Measurements from ENCODE around the gene RBM8A. TPM values are rescaled to one million over a fixed set of nuclear protein-coding genes. Genes with fewer than 3 reads are reported as not detected.

Gene RBM8A
- total RNA-seq = 100 to 1,000 TPM; 158 to 174 TPM
- polyA plus RNA-seq (ENCODE audit: insufficient read depth, low read depth, low replicate concordance) = 123 TPM
- long read RNA-seq, donor 1, full-length matches to known transcripts = 79 of 115 reads
- long read RNA-seq, donor 1, partial matches to known transcripts = 20 of 115 reads
- long read RNA-seq, donor 1, other reads (novel, unspliced or antisense) = 16 of 115 reads
- long read RNA-seq, donor 2, full-length matches to known transcripts = 42 of 64 reads
- long read RNA-seq, donor 2, partial matches to known transcripts = 15 of 64 reads
- long read RNA-seq, donor 2, other reads (novel, unspliced or antisense) = 7 of 64 reads

GRCh38 chr1:145927063-145927886 is at the start of gene RBM8A:
RBM8A (minus strand) TSS chr1:145927484; CDS start chr1:145927426, 58 bp downstream.
- no peaks in the 10 kb centered on the region for H3K9me3 ChIP-seq
- peak; percentile 61 to 75 (median 72) for TF ChIP-seq CTCF (IDR thresholded peaks at IDR 0.05)
- peak; percentile 93 for TF ChIP-seq POLR2A (IDR thresholded peaks at IDR 0.05)
- peak within 1 kb of the TSS; percentile 96 to 98 for H3K27ac ChIP-seq
- DNase-seq = peak; percentile 98
- H3K4me3 ChIP-seq = peak within 1 kb of the TSS; percentile 80 to 95
- WGBS, 2 donors = 0 to 1% methylated on average over 41 of the region's 41 CpGs
- H3K4me1 ChIP-seq = peaks cover 7% of the 10 kb centered on the region
- H3K27me3 ChIP-seq = no peaks in the 10 kb centered on the region
- intact Hi-C loops (cut with DNase I; ENCODE audit: low total_unique reads) = no loop called here
- H3K36me3 ChIP-seq (ENCODE audit: low read depth, missing control alignments) = no peaks in the 10 kb centered on the region

GRCh38 chr1:145977016-145977415 is 49.7 kb upstream of the RBM8A start:
- 85 to 95% methylated on average over 5 of the region's 5 CpGs for WGBS, 2 donors
- Histone ChIP-seq H3K27ac (peak overlapping the region; percentile 90 to 96), H3K36me3 (ENCODE audit: low read depth, missing control alignments) (no peaks in the 10 kb centered on the region), H3K9me3 (no peaks in the 10 kb centered on the region), H3K4me1 (peaks cover 29% of the 10 kb centered on the region), H3K4me3 (no peak overlapping the region), H3K27me3 (no peaks in the 10 kb centered on the region)
- TF ChIP-seq CTCF (IDR thresholded peaks at IDR 0.05) (no peak), POLR2A (IDR thresholded peaks at IDR 0.05) (no peak)
- DNase-seq = no peak
- intact Hi-C loops (cut with DNase I; ENCODE audit: low total_unique reads) = no loop called here

- TF ChIP-seq CTCF (IDR thresholded peaks at IDR 0.05) (no peak), POLR2A (IDR thresholded peaks at IDR 0.05) (no peak)
- H3K27ac ChIP-seq = no peak overlapping the region
- H3K4me3 ChIP-seq = no peak overlapping the region
- peaks cover 26% of the 10 kb centered on the region for H3K4me1 ChIP-seq
- no peak for DNase-seq
- H3K9me3 ChIP-seq = no peaks in the 10 kb centered on the region
- 60 to 88% methylated on average over 4 of the region's 4 CpGs for WGBS, 2 donors
- intact Hi-C loops (cut with DNase I; ENCODE audit: low total_unique reads) = no loop called here
- H3K36me3 ChIP-seq (ENCODE audit: low read depth, missing control alignments) = no peaks in the 10 kb centered on the region
- no peaks in the 10 kb centered on the region for H3K27me3 ChIP-seq
Measured at GRCh38 chr1:145975216-145975615, 47.9 kb upstream of the RBM8A start.

GRCh38 chr1:145974721-145975120 is 47.4 kb upstream of the RBM8A start:
- H3K4me1 ChIP-seq = peaks cover 21% of the 10 kb centered on the region
- no peak for DNase-seq
- no peak for TF ChIP-seq CTCF (IDR thresholded peaks at IDR 0.05)
- TF ChIP-seq POLR2A (IDR thresholded peaks at IDR 0.05) = no peak
- WGBS, 2 donors = 72 to 87% methylated on average over 7 of the region's 7 CpGs
- no peaks in the 10 kb centered on the region for H3K9me3 ChIP-seq
- H3K27me3 ChIP-seq = no peaks in the 10 kb centered on the region
- intact Hi-C loops (cut with DNase I; ENCODE audit: low total_unique reads) = no loop called here
- no peak overlapping the region for H3K27ac ChIP-seq
- H3K4me3 ChIP-seq = no peak overlapping the region
- no peaks in the 10 kb centered on the region for H3K36me3 ChIP-seq (ENCODE audit: low read depth, missing control alignments)
